T47D (cell line): Measurements from ENCODE around the gene SARS1.

Experiments used
- DNase-seq, 2 experiments: peaks; one replicate each; pipeline versions ENCODE4 v3.0.0 to v3.0.0-alpha.2; 2011 to 2012; ENCODE audit warnings: low read depth in 1 of 2, low spot score in 1 of 2
- JUND ChIP-seq: IDR thresholded peaks from 2 replicates; pipeline ENCODE4 v1.6.1; 2012; ENCODE audit warnings: low read depth
- in situ Hi-C: cut with HindIII; loops from 2 replicates; pipeline ENCODE4 v1.10.0; 2016; ENCODE audit warnings: low sequenced_read_pairs, low pct_unique_long_range_greater_than_20kb

SARS1 gene

DNA sequence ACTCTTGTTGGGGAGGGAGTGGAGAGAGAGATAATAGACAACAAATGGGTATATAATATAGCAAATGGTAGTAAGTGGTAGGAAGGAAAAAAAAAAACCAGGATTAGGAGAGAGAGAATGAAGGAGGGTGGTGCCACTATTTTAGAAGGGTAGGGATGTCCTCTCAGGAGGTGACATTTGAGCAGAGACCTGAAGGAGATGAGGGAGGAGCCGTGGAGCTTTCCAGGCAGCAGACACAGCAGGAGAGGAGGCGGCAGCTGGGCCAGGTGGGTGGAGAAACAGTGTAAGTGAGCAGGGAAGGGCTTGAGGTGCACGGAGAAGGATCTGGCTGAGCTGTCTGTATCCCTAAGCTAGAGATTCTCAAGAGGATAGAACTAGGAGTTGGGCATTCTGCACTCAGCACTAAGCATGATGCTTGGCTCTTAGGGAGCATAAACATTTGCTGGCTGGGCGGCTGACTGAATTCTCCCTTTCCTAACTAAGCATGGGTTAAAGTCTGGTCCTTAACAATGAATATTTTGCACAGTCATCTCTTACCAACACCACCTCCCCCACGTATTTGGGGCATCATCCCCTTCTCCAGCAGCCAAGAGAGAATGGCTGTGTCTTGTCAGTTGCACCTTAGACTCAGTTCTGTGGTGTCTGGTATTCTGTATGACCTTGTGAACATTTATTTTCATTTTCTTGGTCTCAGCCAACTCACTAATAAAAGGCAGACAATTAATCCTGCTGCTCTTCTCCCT, 27.6 kb upstream of the SARS1 start:
- in situ Hi-C loops, result no loop called here
- TF ChIP-seq JUND, result no peak
- no peak for DNase-seq

DNA sequence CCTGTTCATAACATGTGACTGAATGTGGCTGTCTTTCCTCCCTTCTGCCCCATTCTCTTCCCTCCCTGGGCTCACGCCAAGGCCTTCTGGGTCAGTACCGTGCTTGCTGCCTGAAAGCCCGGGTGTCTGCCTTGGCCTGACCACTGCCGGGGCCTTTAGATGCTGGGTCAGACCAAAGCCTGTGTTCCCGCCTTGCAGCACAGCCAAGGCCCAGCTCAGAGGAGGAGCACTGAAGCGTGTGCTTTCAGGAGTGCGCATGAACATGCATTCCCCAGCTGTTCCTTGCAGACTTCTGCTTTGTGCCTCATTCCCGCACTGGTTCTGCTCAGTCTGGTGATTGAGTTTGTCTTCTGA, 27.0 kb upstream of the SARS1 start:
- in situ Hi-C loops, result no loop called here
- TF ChIP-seq JUND, result no peak
- no peak for DNase-seq

DNA sequence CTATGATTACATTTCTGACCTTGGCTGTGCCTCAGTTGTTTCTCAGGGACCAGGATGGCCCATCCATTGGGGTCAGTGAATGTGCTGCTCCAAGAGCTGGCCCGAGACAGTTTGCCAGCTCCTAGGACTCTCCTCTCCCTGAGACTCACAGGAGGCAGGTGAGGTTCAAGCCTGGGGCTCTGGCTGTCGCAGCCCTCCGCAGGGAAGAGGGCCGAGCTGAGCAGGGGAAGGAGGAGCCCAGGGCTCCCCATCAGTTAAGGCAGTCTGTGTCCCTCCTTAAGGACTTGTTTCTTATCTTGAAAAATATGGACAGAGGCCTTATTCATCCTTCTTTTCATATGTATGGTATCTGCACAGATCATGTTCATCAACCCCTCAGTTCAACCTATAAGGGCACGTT, 26.6 kb upstream of the SARS1 start:
- in situ Hi-C loops, result no loop called here
- no peak for TF ChIP-seq JUND
- DNase-seq, result no peak

DNA sequence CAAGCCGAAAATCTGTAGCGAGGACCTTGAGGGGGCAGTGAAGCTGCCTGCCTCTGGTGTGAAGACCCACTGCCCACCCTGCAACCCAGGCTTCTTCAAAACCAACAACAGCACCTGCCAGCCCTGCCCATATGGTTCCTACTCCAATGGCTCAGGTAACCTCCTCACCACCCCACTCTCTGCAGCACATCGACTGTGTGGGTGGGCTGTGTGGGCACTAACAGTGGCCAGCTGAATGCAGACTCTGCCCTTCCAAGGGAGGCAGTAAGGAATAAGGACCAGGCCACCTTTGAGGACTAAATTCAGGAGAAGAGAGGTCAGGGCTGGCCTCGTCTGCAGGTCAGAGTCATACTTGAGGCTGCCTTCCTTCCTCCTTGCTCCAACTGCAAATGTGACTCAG, 25.5 kb upstream of the SARS1 start:
- no peak for TF ChIP-seq JUND

DNA sequence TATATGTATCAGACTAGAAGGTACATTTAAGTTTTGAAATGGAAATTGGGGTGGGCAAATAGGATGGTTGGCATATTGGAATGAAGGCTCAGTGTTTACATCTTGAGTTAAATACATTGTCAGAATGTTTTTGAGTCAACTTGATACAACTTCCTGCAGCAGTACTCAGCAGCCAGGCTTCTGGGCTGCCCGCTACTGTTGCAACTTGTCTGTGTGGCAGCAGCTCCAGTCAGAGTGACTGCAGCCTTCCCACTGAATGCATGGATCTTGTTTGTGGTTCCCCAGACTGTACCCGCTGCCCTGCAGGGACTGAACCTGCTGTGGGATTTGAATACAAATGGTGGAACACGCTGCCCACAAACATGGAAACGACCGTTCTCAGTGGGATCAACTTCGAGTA, 24.9 kb upstream of the SARS1 start:
- DNase-seq, result no peak
- in situ Hi-C loops, result no loop called here
- no peak for TF ChIP-seq JUND

More for the DNA sequence above, 25.5 kb upstream of the SARS1 start:
- in situ Hi-C loops, result no loop called here
- no peak for DNase-seq

DNA sequence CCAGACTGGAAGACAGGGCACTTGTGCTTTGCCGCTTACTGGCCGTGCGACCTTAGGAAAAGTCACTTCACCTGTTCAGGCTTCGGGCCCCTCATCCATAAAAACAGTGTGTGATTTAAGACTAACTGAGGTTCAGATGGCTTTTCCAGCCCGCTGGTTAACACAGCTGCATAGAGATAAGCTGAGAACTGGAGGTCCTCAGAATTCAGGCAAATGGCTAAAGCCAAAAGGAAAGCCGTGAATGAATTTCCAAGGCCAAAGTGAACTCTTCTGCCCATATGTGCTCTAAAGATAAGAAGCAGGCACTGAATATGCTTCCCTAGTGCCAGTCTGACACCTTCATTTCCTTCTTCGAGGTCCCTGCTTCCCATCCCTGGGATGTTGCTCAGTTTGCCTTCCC, 23.5 kb upstream of the SARS1 start:
- TF ChIP-seq JUND, result no peak

DNA sequence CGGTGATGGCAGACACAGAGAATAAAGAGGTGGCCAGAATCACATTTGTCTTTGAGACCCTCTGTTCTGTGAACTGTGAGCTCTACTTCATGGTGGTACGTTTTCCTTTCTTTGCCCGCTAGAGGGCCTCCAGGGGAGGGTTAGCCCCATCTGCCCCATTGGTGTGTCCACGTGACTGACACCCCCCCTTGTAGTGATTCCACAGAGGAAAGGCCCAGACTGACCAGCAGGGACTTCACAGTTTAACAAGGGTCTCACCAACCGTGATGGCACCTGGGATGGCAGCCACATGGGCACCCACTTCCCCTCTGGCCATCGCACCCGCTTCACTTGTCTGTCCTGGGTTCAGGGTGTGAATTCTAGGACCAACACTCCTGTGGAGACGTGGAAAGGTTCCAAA, 22.3 kb upstream of the SARS1 start:
- no peak for DNase-seq
- no peak for TF ChIP-seq JUND
- in situ Hi-C loops, result no loop called here

More for the DNA sequence above, 23.5 kb upstream of the SARS1 start:
- no peak for DNase-seq
- in situ Hi-C loops, result no loop called here

DNA sequence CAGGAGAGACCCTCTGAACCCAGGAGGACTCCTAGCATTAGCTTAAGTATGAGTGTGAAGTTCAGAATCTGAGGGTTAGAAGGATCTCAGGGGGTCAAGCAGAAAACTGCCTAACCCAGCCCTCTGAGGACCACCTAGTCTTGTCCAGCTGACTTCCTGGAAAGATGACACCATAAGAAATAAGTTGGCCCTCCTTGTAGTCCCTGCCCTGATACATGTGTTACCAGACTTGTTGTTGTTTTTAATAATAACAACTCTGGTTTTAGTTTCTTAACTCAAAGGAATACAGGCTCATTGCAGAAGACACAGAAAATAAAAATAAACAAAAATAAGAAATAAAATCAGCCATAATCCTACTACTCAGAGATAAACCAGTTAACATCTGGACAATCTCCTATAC, 21.8 kb upstream of the SARS1 start:
- in situ Hi-C loops, result no loop called here
- DNase-seq, result no peak
- no peak for TF ChIP-seq JUND

DNA sequence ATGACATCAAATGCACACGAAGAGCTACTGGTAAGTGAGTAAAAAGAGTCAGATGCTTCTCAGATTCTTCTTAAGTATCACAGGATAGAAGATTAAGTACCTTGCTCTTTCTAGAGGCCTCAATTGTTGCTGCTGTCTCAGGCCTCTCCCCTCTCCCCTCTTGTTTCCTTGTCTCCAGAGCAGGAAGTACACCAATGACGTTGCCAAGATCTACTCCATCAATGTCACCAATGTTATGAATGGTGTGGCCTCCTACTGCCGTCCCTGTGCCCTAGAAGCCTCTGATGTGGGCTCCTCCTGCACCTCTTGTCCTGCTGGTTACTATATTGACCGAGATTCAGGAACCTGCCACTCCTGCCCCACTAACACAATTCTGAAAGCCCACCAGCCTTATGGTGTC, 21.3 kb upstream of the SARS1 start:
- no peak for DNase-seq
- in situ Hi-C loops, result no loop called here
- no peak for TF ChIP-seq JUND

DNA sequence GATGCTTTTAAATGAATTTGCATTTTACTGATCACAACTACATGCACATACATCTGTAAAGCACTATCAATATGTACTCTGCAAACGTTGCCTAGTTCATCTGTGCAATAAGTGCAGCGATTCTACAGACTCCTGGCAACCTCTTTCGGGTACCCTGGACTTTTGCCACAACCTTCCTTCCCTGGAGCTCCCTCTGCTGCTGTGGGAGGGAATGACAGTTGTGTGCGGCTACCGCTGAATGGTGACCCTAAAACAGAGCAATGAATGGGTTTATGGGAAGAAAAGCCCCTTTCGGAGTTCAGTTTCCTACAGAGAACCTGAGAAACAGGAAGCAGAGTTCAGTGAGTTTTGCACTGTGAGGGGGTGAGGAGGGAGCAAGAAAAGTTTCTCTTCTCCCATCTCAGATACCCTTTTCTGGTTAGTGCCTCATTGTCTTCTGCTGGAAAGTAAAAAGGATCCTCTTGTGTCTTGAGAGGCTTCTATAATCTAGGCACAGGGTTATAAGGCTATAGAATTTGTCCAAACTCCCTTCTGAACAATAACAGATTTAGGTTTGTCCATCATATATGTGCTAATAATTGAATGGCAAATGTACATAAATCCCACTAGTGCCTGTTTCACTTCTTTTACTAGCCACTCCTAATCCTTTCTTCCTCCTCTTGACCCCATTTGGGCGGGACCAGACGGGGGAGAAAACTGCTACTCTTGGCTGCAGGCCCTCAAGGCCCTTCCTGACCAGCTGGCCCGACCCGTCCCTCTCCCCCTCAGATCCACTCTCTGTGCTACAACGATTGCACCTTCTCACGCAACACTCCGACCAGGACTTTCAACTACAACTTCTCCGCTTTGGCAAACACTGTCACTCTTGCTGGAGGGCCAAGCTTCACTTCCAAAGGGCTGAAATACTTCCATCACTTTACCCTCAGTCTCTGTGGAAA, 19.8 kb upstream of the SARS1 start:
- DNase-seq, result peak; percentile 42 to 63
- no peak for TF ChIP-seq JUND
- in situ Hi-C loops, result no loop called here

DNA sequence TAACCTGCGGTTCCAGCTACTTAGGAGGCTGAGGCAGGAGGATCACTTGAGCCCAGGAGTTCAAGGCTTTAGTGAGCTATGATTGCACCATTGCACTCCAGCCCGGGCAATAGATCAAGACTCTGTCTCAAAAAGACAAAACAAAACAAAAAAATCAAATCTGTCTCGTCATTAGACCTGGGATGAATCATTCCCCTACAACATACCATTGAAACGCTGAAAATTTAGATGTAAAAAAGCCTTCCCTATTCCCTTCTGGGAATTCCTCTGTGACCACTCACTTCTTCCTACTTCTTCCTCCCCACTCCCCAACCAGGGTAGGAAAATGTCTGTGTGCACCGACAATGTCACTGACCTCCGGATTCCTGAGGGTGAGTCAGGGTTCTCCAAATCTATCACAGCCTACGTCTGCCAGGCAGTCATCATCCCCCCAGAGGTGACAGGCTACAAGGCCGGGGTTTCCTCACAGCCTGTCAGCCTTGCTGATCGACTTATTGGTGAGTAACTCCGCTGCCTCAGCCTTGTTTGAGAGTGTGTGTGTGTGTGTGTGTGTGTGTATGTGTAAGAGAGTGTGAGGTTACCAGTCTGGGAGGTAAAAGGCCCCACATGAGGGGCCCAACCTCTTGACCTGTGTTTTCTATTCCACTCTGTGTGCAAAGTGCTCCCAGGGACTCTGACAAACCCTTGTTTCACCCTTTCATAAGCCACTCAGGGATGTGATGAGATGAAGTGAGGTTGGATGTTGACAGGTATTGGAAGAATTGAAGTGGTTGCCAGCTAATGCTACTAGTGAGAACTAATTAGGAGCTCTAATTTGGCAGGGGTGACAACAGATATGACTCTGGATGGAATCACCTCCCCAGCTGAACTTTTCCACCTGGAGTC, 16.3 kb upstream of the SARS1 start:
- in situ Hi-C loops, result no loop called here
- no peak for TF ChIP-seq JUND
- no peak for DNase-seq

DNA sequence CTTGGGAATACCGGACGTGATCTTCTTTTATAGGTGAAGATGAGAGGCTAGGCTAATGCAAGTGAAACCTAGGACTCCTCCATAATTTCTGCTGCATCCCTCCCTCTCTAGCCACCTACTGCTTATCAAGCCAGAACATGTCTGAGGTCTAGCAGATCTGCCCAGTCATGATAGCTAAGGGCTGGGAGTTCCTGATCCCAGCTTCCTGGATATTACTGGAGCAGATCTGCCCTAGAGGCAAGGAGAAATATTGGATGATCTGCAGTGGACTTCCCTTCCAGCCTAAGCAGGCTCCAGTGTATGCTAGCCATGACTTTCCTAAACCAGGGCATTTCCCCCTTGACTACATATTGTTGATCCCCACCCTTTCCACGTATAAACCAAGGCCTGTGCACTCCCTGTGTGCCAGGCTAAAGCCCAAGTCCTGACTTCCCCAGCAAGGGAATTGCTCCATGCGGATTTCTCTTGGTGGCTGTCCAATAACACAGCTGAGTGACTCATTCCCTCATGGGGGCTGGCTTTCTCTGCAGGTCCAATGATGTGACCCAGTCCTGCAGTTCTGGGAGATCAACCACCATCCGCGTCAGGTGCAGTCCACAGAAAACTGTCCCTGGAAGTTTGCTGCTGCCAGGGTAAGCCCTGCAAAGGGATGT, 15.5 kb upstream of the SARS1 start:
- DNase-seq, result no peak
- in situ Hi-C loops, result no loop called here
- no peak for TF ChIP-seq JUND

DNA sequence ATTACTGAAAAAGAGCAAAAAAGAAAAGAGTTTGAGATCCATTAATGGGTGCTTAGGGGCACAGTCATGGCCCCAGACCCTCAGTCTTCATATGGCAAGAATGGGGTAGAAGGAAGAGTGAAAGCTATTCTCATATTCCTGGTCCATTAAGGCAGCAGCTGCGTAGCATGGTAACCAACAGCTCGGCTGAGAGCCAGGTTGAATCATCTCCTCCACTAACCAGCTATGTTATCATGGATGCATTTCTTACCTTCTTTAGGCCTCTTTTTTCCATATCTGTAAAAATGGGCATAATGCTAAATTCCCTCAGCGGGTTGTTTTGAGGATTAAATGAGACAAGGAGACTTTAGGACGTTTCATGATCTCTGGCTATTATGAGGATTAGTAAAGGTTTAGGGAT, 15.0 kb upstream of the SARS1 start:
- TF ChIP-seq JUND, result no peak
- DNase-seq, result no peak
- in situ Hi-C loops, result no loop called here
